CD8-positive, alpha-beta memory T cell (primary cell): ENCODE results near the gene HDAC3. TPM values are rescaled to one million over a fixed set of nuclear protein-coding genes. Genes with fewer than 3 reads are reported as not detected.
A peak's percentile ranks its signal among the peaks of the same experiment; 100 is the strongest.

Source experiments
- CTCF ChIA-PET: fragments of 350-600 bp; sonication (Branson Sonifier 250); formaldehyde crosslinking; loops from one replicate; lab custom pipeline; 2021; ENCODE audit warnings: antibody characterized with exemption; lab: Charles Lee
- POLR2A ChIA-PET: fragments of 350-600 bp; sonication (Branson Sonifier 250); formaldehyde crosslinking; loops from one replicate; lab custom pipeline; 2021; ENCODE audit warnings: antibody characterized with exemption; lab: Charles Lee
- DNase-seq, 5 donors: peaks; one replicate each; pipeline versions ENCODE4 v3.0.0 to v3.0.0-alpha.2; 2020 to 2022; ENCODE audit warnings: mixed read lengths in 1 of 5
- H3K27ac ChIP-seq: one replicate; pipeline ENCODE4 v1.7.0; 2013; ENCODE audit warnings: low read depth, mild to moderate bottlenecking, low read length, moderate library complexity
- H3K27me3 ChIP-seq: 2 replicates; pipeline ENCODE4 v1.7.0; 2013; ENCODE audit warnings: low read length, mild to moderate bottlenecking; ENCODE audit not compliant: insufficient read depth, poor library complexity, severe bottlenecking
- H3K36me3 ChIP-seq: 2 replicates; pipeline ENCODE4 v1.7.0; 2013; ENCODE audit warnings: mild to moderate bottlenecking, low read length, moderate library complexity; ENCODE audit not compliant: insufficient read depth
- H3K4me1 ChIP-seq: 2 replicates; pipeline ENCODE4 v1.7.0; 2013; ENCODE audit warnings: mild to moderate bottlenecking, low read length, moderate library complexity; ENCODE audit not compliant: insufficient read depth
- H3K4me3 ChIP-seq: 2 replicates; pipeline ENCODE4 v1.7.0; 2013; ENCODE audit warnings: mild to moderate bottlenecking, low read length
- H3K9me3 ChIP-seq: 2 replicates; pipeline ENCODE4 v1.7.0; 2013; ENCODE audit warnings: mild to moderate bottlenecking, low read length
- H3K27ac Mint-ChIP-seq, 8 donors: one replicate each; pipeline ENCODE4 v1.8.0; 2020 to 2021; ENCODE audit warnings: mixed read lengths in 8 of 8, mild to moderate bottlenecking in 6 of 8, inconsistent platforms in 3 of 8, moderate library complexity in 3 of 8
- H3K27me3 Mint-ChIP-seq, 2 donors: one replicate each; pipeline ENCODE4 v1.8.0; 2020 to 2021; ENCODE audit warnings: mixed read lengths in 2 of 2, mild to moderate bottlenecking in 1 of 2, moderate library complexity in 1 of 2
- H3K36me3 Mint-ChIP-seq, 3 donors: one replicate each; pipeline ENCODE4 v1.8.0; 2020 to 2021; ENCODE audit warnings: mixed read lengths in 3 of 3, inconsistent platforms in 1 of 3, mild to moderate bottlenecking in 1 of 3
- H3K4me1 Mint-ChIP-seq, 3 donors: one replicate each; pipeline ENCODE4 v1.8.0; 2020 to 2021; ENCODE audit warnings: mixed read lengths in 3 of 3, inconsistent platforms in 1 of 3, mild to moderate bottlenecking in 1 of 3
- H3K4me3 Mint-ChIP-seq, 7 donors: one replicate each; pipeline ENCODE4 v1.8.0; 2020 to 2021; ENCODE audit warnings: mixed read lengths in 7 of 7, mild to moderate bottlenecking in 6 of 7, moderate library complexity in 4 of 7, inconsistent platforms in 2 of 7
- H3K9me3 Mint-ChIP-seq, 5 donors: one replicate each; pipeline ENCODE4 v1.8.0; 2020 to 2022; ENCODE audit warnings: mixed read lengths in 5 of 5, mild to moderate bottlenecking in 3 of 5, moderate library complexity in 2 of 5, inconsistent platforms in 1 of 5
- polyA plus RNA-seq: library from polyadenylated mRNA; unstranded; fragments of 300-500 nt; fragmentation: Illumina TruSeq; gene quantifications from one replicate; pipeline ENCODE4 v1.2.3, GENCODE V29; 2021
- total RNA-seq, 2 experiments: library from RNA; stranded (reverse); gene quantifications; one replicate each; pipeline ENCODE4 v1.2.3, GENCODE V29; 2021

HDAC3 gene
- total and polyA plus RNA-seq, 3 experiments from 2014 or later: 74.8 to 92.8 (median 78.6) TPM

DNA sequence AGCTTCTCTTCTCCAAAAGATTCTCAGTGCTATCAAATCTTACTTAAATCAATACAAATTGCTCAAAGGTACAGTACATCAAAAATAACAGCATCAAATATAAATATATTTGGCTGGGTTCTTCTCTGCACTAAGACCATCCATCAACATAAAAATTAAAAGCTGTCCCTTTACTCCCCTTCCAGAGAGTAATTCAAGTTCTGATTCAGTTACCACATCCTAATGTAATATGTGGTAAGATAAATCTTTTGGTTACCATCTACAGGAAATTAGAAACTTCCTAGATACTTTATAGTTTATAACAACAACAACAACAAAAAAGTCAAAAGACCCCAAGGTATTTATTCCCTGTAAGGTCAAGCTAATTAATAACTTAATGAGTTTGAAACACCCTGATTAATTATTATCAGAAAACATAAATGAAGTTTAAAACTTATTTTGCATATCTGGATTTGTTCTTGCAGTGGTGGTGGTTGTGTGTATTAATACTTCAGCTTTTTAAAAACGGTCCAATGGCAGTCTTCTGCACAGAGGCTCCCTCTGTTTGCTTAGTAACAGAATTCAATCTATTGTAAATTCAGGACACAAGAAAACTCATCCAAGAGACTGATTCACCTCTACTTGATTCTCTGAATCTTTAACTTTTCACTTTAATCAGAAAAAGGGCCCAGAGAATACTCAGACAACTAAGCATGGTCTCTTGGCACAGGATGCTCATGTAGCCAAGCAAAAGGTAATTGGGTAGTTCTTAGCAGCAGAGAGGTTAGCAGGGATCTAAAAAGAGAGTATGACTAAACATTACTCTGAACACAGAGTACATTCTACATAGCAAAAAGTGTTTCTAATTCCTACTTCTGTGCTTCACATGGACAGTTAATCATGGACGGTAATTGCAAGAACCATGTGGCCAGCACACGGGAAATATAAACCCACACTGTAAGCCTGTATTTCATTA is 38.0 kb downstream of the HDAC3 start:
- H3K4me3 Mint-ChIP-seq: peak overlapping the region in 6 of 7 donors; percentile 63 to 72 (median 71)
- ChIA-PET POLR2A (interaction anchor here (0.8 kb wide), 1 partner anchor 20 kb away, joined by 3 read pairs; the partner anchor contains the start of gene DIAPH1), CTCF (interaction anchor here (0.6 to 14.7 kb wide), 5 partner anchors 18 to 85 kb away, joined by 3 to 175 read pairs (median 3); partner anchors contain the start of gene DIAPH1)
- H3K36me3 Mint-ChIP-seq: peaks cover 0 to 22% (median 1%) of the 10 kb centered on the region in 3 donors
- peak overlapping the region; percentile 82 to 97 (median 90) for H3K27ac Mint-ChIP-seq
- peaks cover 74 to 89% (median 88%) of the 10 kb centered on the region in 3 donors for H3K4me1 Mint-ChIP-seq
- Histone ChIP-seq H3K4me3 (no peak overlapping the region), H3K4me1 (peaks cover 69% of the 10 kb centered on the region), H3K9me3 (no peaks in the 10 kb centered on the region), H3K36me3 (no peaks in the 10 kb centered on the region), H3K27ac (no peak overlapping the region), H3K27me3 (no peaks in the 10 kb centered on the region)
- DNase-seq: no peak
- H3K27me3 Mint-ChIP-seq: no peaks in the 10 kb centered on the region
- H3K9me3 Mint-ChIP-seq: peaks cover 0 to 4% (median 0%) of the 10 kb centered on the region in 5 donors

DNA sequence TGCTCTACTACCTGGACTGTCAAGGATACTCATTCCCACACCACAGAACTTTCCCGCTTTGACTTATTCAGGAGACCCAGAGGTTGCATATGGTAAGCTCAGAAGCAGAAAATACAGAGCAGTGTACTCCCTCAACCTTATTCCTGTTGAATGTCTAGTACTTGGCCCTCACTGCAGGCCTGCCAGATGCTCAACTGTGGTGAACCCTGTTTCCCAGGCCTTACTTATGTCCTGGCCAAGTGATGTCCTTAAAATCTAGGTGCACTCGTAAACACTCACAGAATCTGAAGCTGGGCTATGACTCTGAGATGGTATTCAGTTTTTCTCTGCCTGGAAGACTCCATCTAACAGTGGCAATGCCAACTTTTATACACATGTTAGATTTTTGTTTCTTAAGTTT is 38.8 kb downstream of the HDAC3 start:
- peaks cover 67% of the 10 kb centered on the region for H3K4me1 ChIP-seq
- H3K36me3 Mint-ChIP-seq: peaks cover 0 to 27% (median 1%) of the 10 kb centered on the region in 3 donors
- POLR2A ChIA-PET: interaction anchor here (0.8 kb wide), 1 partner anchor 21 kb away, joined by 3 read pairs; the partner anchor contains the start of gene DIAPH1

DNA sequence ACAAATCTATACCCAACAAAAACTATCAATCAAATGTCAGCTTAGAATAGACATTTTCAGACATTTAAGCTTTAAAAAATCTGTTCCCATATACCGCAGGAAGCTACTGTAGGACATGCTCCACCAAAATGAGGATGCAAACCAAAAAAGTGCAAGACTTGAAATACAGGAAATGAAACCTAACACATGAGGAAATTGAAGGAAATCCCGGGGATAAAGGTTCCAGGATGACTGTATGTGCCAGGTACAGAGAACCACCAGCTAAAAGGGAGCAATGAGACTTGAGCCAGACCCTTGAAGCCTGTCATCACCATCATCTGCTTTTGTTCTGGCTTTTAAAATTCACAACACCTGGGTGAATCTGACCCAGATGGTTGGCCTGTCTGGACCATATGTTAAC is 39.3 kb downstream of the HDAC3 start:
- H3K27ac ChIP-seq: no peak overlapping the region
- ChIA-PET CTCF (interaction anchor here (1.4 to 14.7 kb wide), 3 partner anchors 20 to 35 kb away, joined by 3 to 175 read pairs (median 8); partner anchors contain the start of gene DIAPH1), POLR2A (interaction anchor here (0.8 kb wide), 1 partner anchor 21 kb away, joined by 3 read pairs; the partner anchor contains the start of gene DIAPH1)
- DNase-seq: no peak
- H3K9me3 Mint-ChIP-seq: peaks cover 0 to 4% (median 0%) of the 10 kb centered on the region in 5 donors
- H3K36me3 ChIP-seq: no peaks in the 10 kb centered on the region
- no peaks in the 10 kb centered on the region for H3K9me3 ChIP-seq
- peaks cover 0 to 29% (median 1%) of the 10 kb centered on the region in 3 donors for H3K36me3 Mint-ChIP-seq
- H3K4me1 Mint-ChIP-seq: peaks cover 71 to 86% (median 83%) of the 10 kb centered on the region in 3 donors
- peak overlapping the region; percentile 2 for H3K4me3 ChIP-seq
- no peaks in the 10 kb centered on the region for H3K27me3 Mint-ChIP-seq
- peak overlapping the region; percentile 52 to 96 (median 86) for H3K27ac Mint-ChIP-seq
- H3K4me3 Mint-ChIP-seq: peak overlapping the region in 6 of 7 donors; percentile 43 to 77 (median 50)
- H3K4me1 ChIP-seq: peaks cover 67% of the 10 kb centered on the region
- H3K27me3 ChIP-seq: no peaks in the 10 kb centered on the region

More for the DNA sequence above, 38.8 kb downstream of the HDAC3 start:
- H3K9me3 Mint-ChIP-seq: peaks cover 0 to 4% (median 0%) of the 10 kb centered on the region in 5 donors
- no peak for DNase-seq
- Histone ChIP-seq H3K36me3 (no peaks in the 10 kb centered on the region), H3K9me3 (no peaks in the 10 kb centered on the region), H3K27me3 (no peaks in the 10 kb centered on the region), H3K4me3 (peak overlapping the region; percentile 2), H3K27ac (no peak overlapping the region)
- no peaks in the 10 kb centered on the region for H3K27me3 Mint-ChIP-seq
- CTCF ChIA-PET: interaction anchor here (1.4 to 14.7 kb wide), 4 partner anchors 19 to 84 kb away, joined by 3 to 175 read pairs (median 6); partner anchors contain the start of gene DIAPH1
- H3K4me3 Mint-ChIP-seq: peak overlapping the region in 6 of 7 donors; percentile 43 to 77 (median 50)
- peak overlapping the region; percentile 52 to 96 (median 84) for H3K27ac Mint-ChIP-seq
- peaks cover 71 to 86% (median 83%) of the 10 kb centered on the region in 3 donors for H3K4me1 Mint-ChIP-seq

DNA sequence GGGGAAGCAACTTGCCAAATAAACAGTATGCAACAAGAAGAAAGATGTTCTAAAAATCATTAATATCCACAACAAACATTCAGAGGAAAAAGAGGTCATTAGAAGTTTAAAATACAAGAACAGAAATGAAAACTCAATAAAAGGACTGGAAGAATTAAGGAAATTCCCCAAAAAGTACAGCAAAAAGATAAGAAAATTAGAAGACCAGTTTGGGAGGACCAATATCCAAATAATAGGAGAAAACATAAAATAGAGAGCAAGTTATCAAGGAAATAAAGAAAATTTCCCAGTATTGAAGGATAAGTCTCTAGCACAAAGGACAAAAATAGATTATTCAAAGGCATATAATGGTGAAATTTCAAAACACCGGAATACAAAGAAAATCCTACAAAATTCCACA is 39.8 kb downstream of the HDAC3 start:
- Mint-ChIP-seq H3K4me1 (peaks cover 73 to 86% (median 83%) of the 10 kb centered on the region in 3 donors), H3K27me3 (no peaks in the 10 kb centered on the region), H3K27ac (peak overlapping the region; percentile 52 to 96 (median 86)), H3K36me3 (peaks cover 0 to 32% (median 1%) of the 10 kb centered on the region in 3 donors), H3K9me3 (peaks cover 0 to 4% (median 0%) of the 10 kb centered on the region in 5 donors), H3K4me3 (peak overlapping the region in 5 of 7 donors; percentile 43 to 58 (median 49))
- POLR2A ChIA-PET: no interaction called here
- DNase-seq: no peak
- no peak overlapping the region for H3K4me3 ChIP-seq
- no peaks in the 10 kb centered on the region for H3K36me3 ChIP-seq
- peaks cover 65% of the 10 kb centered on the region for H3K4me1 ChIP-seq
- no peaks in the 10 kb centered on the region for H3K27me3 ChIP-seq
- no peaks in the 10 kb centered on the region for H3K9me3 ChIP-seq
- no peak overlapping the region for H3K27ac ChIP-seq
- CTCF ChIA-PET: interaction anchor here (2.8 to 14.7 kb wide), 2 partner anchors 20 to 33 kb away, joined by 8 to 175 read pairs; partner anchors contain the start of gene DIAPH1

DNA sequence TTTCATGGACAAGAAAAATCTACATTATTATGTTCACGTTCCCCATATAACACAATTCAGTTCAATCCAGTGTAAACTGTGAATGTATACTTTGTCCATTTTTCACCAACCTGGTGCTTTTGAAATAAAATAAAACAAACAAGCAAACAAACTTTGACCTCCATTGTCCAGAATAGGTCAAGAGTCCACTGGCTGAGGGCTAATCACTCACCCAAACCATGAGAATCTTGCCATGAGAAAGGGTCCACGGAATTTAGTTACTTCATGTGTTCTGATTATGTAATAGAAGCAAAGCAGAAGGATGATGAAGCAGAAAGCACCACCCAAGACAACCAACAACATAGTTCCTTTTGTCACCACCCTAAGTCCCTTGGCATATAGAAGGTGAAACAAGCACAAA is 46.5 kb downstream of the HDAC3 start:
- peaks cover 20% of the 10 kb centered on the region for H3K4me1 ChIP-seq
- peaks cover 18% of the 10 kb centered on the region for H3K36me3 ChIP-seq

DNA sequence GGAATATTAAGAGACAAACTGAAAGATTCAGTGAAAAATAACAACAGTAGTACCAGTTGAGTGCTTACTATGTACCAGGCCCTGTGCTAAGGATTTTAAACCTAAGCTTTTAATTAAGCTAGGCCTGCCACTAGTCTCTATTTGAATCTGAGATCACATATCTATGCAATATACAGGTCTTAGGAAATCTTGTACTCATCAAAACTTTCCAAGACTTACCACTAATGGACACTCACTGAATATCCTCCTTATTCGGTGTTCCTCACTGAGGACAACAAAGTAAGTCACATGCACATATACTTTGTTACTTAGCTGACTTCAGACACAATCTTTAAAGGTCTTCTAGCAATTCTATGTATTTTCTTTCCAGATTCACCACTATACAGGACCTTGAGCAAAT is 50.4 kb downstream of the HDAC3 start:
- no peak overlapping the region for H3K4me3 ChIP-seq
- CTCF ChIA-PET: interaction anchor here (0.8 to 2.7 kb wide), 2 partner anchors 29 to 33 kb away, joined by 3 to 9 read pairs; partner anchors contain the start of gene DIAPH1
- H3K27ac ChIP-seq: no peak overlapping the region
- Mint-ChIP-seq H3K4me1 (peaks cover 37 to 52% (median 47%) of the 10 kb centered on the region in 3 donors), H3K27me3 (no peaks in the 10 kb centered on the region), H3K27ac (peak overlapping the region in 2 of 8 donors; percentile 40 to 58), H3K36me3 (peaks cover 8 to 76% (median 11%) of the 10 kb centered on the region in 3 donors), H3K4me3 (no peak overlapping the region), H3K9me3 (no peaks in the 10 kb centered on the region)
- H3K27me3 ChIP-seq: no peaks in the 10 kb centered on the region
- peaks cover 46% of the 10 kb centered on the region for H3K36me3 ChIP-seq
- H3K9me3 ChIP-seq: no peaks in the 10 kb centered on the region
- POLR2A ChIA-PET: no interaction called here
- no peak for DNase-seq
- peaks cover 5% of the 10 kb centered on the region for H3K4me1 ChIP-seq

More for the DNA sequence above, 46.5 kb downstream of the HDAC3 start:
- no peak overlapping the region for H3K4me3 Mint-ChIP-seq
- peak overlapping the region in 4 of 8 donors; percentile 27 to 72 (median 57) for H3K27ac Mint-ChIP-seq
- H3K27me3 ChIP-seq: no peaks in the 10 kb centered on the region
- H3K4me1 Mint-ChIP-seq: peaks cover 48 to 70% (median 70%) of the 10 kb centered on the region in 3 donors
- H3K9me3 Mint-ChIP-seq: no peaks in the 10 kb centered on the region
- no peaks in the 10 kb centered on the region for H3K9me3 ChIP-seq
- no peak for DNase-seq
- H3K27me3 Mint-ChIP-seq: no peaks in the 10 kb centered on the region
- ChIA-PET POLR2A (no interaction called here), CTCF (interaction anchor here (1.1 to 8.3 kb wide), 4 partner anchors 12 to 46 kb away, joined by 3 to 318 read pairs (median 25); partner anchors contain the start of genes DIAPH1, HDAC3 and RELL2)
- H3K4me3 ChIP-seq: no peak overlapping the region
- H3K36me3 Mint-ChIP-seq: peaks cover 0 to 63% (median 2%) of the 10 kb centered on the region in 3 donors
- H3K27ac ChIP-seq: no peak overlapping the region

DNA sequence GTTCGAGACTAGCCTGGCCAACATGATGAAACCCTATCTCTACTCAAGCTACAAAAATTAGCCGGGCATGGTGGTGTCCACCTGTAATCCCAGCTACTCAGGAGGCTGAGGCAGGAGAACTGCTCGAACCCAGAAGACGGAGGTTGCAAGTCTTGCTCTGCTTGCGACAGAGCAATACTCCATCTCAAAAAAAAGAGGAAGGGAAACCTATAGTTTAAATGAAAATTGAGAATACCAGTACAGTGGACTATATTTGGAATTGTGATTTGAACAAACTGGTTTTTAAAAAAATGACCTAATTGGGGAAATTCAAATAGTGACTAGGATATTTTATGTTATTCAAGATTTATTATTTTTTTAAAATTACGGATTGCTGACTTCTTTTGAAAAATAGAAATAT is 51.1 kb downstream of the HDAC3 start:
- Histone ChIP-seq H3K4me3 (no peak overlapping the region), H3K36me3 (peaks cover 53% of the 10 kb centered on the region), H3K9me3 (no peaks in the 10 kb centered on the region), H3K4me1 (no peaks in the 10 kb centered on the region), H3K27me3 (no peaks in the 10 kb centered on the region), H3K27ac (no peak overlapping the region)
- no peak overlapping the region for H3K4me3 Mint-ChIP-seq
- no peak for DNase-seq
- ChIA-PET CTCF (interaction anchor here (2.7 kb wide), 1 partner anchor 34 kb away, joined by 9 read pairs; the partner anchor contains the start of gene DIAPH1), POLR2A (no interaction called here)
- no peaks in the 10 kb centered on the region for H3K27me3 Mint-ChIP-seq
- H3K9me3 Mint-ChIP-seq: no peaks in the 10 kb centered on the region
- H3K4me1 Mint-ChIP-seq: peaks cover 30 to 45% (median 41%) of the 10 kb centered on the region in 3 donors
- peaks cover 9 to 79% (median 12%) of the 10 kb centered on the region in 3 donors for H3K36me3 Mint-ChIP-seq
- no peak overlapping the region for H3K27ac Mint-ChIP-seq
